NCI-H1436 treated with DMSO at 0.1 percent for 48 hours (cell line): ENCODE results near the gene DHCR24.

Experiments
- DNase-seq: peaks from one replicate; lab custom pipeline; 2025; lab: John Stamatoyannopoulos, UW

Gene DHCR24

GRCh38 chr1:54865238-54866073 is 21.5 kb downstream of the DHCR24 start:
- no peak for DNase-seq

DNA sequence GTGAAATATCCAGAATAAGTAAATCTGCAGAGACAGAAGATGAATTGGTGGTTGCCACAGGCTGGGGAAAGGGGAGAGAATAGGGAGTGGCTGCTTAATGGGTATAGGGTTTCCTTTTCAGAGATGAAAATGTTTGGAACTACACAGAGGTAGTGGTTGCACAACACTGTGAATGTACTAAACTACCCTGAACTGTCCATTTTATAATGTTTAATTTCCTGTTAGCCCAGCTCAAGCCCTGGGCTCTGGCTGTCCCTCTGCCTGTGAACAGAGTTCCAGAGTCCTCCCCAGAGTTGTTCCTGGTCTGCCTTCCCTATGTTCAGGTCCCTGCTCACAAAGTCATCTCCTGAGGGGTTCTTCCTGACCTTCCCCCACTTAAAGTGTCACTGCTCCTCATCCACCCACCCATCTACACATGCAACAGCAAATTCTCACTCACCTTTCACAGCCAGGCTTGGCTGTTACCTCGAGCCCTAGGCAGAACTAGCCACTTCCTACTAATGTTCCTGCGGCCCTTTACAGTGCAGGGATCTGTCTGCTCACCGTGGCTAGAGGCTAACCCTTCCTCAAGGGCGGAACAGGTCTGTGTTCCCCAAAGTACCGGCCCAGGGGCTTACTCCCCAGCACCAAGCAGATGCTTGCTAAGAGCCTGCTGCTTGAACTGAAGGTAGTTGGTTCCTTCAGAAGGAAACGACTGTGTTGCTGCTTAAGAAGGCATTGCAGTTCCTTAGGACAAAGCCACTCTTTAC is 22.4 kb downstream of the DHCR24 start:
- no peak for DNase-seq

DNA sequence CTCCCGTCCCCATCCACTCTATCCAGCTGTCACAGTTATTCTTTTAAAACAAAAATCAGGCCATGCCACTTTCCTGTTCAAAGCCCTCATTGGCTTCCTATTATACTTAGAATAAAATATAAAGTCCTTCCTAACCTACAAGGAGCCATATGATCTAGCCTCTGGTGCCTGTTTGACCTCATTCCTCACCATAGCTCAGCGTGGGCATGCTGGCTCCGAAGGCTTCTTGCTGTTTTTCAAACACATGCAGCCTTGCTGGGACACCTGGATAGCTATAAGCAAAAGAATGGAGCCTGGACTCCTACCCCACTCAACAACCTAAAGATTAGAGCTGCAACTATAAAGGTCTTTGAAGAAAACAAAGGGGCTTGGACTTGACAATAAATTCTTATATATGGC is 23.7 kb downstream of the DHCR24 start:
- DNase-seq = no peak

DNA sequence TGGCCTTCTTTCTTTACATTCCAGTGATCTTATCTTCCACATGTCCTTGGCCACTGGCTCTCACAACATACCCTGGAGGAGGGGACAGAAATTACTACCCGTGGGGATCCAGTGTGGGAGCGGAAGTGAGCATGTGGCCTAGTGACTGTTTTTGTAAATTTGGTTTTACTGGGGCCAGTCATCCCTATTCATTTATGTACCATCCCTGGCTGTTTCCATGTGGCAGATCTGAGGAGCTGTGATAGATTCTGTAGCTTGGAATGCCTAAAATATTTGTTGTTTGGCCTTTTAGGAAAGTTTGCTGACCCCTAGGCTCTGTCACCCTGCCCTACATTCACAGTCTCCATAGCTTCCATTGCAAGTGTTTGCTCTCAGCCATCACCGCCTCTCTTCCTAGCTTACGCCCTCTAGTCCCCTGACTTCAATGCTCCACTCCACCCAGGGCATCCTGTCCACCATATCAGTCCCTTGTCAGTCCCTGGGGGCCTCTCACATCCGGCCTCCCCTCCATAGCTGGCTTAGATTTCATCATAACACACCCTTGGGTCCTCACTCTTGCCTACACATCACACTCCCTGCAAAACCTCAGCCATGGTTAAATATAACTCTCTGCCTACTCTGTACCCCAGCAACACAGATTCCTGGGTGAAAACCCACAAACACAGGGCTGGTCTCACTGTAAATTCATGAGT is 25.8 kb downstream of the DHCR24 start:
- no peak for DNase-seq

DNA sequence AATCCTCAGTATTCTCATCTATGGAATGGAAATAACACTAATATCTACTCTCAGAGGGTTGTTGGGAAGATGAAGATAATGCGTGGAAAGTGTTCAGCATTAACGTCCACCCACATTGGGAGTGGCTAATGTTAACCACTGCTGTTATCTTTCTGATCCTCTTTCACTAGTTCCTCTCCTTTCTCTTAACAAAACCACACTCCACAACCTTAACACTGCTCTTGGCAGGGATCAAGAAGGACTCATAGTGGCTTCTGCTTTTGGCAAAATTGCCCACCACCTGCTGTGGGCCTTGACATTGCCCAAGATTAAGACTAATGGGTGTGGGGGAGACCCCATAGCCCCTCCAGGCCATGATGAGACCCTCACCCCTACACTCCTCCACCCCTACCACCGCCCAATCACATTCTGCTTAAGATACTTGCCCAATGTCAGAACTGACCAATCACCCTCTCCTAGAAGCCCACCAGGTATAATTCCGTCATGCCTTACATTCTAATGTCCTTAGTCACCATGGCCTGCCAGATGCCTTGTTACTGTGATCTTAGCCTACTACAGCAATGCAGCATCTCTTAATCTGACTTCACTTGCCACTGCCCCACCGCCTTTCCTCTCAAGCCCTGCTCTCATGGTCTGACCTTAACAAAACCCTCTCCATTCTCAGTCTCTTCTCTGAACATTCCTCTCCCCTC is 27.1 kb downstream of the DHCR24 start:
- DNase-seq = no peak

DNA sequence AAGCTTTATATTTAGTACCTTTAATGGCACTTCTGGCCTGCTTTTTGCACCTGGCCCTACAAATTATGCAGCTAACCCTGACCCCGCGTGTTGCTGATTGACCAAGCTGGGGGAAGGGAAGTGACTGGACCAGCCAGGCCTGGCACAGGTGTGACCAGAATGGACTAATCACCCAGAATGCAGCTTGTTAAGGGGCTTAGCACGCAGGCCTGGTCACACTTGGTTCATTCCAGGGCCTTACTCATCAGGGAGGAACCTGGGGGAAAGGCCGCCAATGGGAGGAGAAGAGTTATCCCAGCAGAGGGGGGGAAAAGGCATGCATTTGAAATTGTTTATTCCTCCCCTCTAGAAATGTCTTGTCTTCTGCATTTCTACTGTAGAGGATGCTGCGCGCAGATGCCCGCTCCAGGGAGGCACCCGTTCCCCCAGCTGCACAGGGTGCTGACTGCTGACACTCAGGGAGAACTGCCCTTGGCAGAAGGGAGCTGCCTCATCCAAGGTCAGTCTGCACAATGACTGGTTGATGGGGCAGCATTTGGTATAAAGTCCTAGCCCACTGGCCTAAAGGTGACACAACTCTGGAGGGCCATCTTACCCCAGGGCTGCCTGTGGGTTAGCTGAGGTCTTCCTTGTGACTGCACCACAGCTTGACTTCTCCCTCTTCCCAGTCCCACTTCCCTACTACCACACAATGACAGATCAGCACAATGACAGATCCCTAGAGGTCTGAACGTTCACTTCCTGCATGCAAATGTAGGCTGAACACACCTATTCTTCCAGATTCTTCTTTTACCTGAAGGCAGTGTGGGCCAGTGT is 29.0 kb downstream of the DHCR24 start:
- DNase-seq = no peak

DNA sequence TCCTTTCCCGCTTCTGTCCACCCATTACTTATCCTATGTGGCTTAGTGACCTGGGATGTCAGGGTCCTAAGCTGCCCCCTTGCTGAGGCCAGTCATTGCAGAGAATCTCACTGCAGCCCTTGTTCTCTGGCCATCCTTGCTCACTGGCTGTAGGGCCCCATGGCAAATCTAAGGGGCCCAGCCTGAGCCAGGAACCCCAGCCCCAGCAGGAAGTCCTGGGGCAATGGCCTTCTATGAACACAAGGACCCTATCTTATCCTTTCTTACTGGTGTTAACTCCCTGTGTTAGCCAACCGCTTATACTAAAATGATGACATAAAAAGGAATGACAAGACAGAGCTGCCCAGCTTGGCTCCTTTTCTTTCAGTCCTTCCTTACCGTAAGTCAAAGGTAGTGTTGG is 29.9 kb downstream of the DHCR24 start:
- DNase-seq = no peak

GRCh38 chr1:54854381-54855020 is 32.5 kb downstream of the DHCR24 start:
- DNase-seq = no peak

- no peak for DNase-seq
Measured at GRCh38 chr1:54853793-54854370, 33.1 kb downstream of the DHCR24 start.

DNA sequence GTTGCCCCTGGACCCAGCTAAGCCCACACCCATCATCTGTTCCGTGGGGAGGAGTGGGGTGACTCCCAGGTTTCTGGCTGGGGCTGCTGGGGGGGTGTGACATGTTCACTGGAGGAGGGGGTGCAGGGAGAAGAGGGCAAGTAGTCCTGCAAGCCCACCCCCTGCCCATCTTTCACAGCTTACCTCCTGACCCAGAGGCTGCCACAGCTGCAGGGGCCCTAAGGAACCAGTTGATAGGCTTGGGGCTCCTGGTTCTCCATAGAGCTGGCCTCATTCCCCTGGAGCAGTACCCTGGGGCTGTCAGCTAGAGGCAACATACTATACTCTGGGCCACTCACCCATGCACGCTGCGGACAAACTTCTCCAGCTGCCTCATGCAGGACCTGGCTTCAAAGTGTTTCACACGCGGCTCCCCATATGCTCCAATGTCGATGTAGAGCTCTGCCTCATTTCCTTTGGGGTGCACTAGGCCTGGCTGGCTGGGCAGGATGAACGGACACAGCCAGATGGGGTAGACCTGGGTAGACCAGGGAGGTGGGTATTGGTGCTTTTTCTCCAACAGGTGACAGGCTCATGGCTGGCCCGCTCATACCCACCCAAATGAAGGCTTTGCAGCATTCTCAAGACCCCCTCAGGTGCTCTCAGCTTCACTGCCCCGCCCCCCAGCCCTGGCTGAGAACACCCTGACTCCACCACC is 33.8 kb downstream of the DHCR24 start:
- no peak for DNase-seq

DNA sequence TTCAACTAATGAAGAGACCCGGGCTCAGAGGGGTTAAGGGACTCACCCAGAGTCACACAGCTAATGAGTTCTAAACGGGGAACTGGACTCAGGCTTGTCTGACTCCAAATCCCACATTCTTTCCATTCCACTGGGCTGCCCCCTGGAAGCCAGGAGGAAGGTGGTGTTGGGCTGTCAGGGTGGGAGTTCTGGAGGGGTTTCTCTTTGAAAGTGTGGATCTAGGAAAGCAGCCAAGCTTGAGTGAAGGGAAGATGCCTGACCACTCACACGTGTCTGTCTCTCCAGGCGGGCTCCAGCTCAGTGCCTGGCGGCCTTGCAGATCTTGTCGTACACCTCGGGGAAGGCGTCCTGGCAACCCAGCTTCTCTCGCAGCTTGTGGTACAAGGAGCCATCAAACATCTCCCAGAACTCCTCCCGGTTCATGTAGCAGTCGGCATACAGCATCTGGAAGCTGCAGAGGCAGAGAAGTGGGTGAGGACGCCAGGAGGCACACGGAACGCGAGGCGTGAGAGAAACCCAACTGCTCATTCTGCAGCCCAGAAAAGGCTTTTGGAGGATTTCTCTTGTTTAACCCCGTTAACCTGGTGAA is 35.0 kb downstream of the DHCR24 start:
- no peak for DNase-seq

- no peak for DNase-seq
Measured at GRCh38 chr1:54851406-54851805, 35.6 kb downstream of the DHCR24 start.

GRCh38 chr1:54850737-54851136 is 36.3 kb downstream of the DHCR24 start:
- DNase-seq = no peak

GRCh38 chr1:54850069-54850730 is 36.8 kb downstream of the DHCR24 start:
- no peak for DNase-seq

DNA sequence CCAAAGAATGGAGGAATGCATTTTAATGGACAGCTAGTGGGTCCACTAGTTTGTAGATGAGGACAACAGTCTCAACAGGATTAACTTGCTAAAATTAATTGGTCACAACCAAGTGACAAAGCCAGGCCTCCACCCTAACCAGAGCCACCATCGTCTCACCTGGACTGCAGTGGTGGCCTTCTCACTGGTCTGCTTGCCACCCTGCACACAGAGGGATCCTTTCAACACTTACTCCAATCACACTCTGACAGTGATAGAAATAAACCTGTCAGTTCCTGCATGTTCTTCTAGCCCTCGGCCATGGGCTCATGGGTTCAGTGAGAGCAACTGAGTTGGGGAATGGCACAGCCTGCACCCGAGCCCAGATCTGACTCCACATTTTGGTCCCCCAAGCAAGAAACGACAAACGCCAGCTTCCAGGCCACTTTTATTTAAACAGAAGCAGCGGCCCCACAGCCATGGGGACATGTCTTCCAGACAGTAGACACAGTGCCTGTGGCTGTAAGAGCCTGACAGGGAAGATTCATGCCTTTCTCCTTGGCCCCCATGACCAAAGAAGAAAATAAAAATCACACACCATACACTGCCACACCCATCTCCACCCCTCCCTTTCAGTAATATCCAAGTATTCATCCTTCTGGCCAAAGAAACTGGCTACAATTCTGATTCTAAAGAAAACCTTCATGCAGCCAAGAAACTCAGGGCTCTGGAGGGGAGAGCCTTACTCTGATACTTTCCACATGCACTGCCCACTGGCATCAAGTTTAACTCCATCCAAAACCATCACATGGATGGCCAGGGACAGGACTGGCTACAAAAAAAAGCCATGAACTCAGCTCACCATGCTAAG is 37.6 kb downstream of the DHCR24 start:
- no peak for DNase-seq

DNA sequence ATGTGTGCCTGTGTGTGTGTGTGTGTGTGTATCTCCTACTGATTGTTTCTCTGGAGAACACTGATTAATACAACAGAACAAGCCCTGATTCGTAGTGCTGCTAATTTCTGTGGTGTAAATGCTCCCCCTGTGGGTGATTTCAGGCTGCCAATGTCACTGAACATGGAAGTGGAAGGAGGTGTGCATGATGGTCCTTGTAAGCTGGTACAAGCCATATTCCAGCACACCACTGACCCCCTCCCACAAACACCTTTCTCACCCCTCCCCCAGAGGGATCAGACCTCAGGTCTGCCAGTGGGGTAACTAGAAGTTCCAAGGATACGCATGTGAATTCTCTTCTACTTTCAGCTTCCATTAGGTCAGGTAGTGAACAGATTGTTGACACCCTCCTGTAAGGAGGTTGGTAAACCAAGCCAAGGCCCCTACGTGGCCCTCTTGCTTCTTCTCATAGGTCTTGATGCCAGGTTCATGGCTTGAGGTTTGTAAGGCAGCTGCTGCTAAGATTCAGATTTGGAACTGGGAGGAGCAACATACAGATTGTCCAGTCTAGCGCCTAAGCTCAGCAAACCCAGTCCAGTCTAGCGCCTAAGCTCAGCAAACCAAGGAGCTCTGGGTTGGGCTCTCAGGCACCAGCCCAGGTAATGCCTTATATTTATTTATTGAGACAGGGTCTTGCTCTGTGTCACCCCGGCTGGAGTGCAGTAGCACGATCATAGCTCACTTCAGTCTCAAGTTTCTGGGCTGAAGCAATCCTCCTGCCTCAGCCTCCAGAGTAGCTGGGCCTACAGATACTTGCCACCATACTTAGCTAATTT is 38.7 kb downstream of the DHCR24 start:
- DNase-seq = no peak

DNA sequence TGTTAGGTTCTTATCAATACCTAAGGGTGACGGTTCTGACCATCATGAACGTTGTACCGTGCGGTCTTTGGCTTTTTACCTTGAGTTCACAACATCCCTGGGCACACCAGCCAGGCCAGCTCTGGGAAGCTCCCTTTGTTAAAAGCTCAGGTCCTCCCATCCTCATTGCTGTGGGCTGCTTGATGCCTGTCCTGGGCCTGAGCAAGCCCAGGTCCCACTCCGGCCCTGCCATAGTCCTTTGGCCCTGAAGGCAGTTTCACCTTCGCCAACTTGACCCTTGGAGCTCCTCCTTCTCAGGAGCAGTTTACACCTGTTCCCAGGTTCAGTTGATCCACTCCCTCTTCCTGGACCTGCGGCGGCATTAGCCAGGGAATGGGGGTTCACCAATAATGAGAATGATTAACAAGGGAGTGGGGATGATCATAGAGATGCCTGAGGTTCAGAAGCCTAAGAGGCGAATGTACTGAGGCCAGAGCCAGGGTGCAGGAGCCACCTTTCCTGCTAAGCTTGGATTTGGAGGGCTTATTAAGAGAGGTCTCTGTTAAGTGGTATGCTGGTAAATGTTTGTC is 40.2 kb downstream of the DHCR24 start:
- DNase-seq = no peak
